ENCODE measurements around the gene SDK2.

The SDK2 gene

DNA sequence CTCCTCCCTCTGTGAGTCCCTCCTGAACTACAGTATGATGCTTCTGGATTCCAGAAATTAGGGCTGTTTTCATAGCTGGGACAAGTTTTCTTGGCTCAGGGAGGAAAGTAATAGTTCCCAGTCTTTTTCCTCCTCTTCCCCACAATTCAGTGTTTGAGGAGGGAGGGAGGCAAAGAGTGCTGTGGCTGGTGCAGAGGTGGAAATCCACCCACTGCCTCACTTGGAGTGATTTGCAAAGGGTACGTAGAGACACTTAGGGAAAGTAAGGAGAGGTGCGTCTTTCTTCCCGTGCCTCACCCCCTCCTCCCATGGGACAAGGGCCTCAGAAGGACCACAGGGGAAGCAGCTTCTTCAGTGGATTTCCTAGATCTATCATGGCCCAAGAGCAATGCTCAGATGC lies 21.9 kb downstream of the SDK2 start:
- Histone ChIP-seq H3K36me3 (replicated peaks) (no peaks in the 10 kb centered on the region), H3K4me3 (no peak overlapping the region), H3K4me1 (no peaks in the 10 kb centered on the region), H3K27me3 (ENCODE audit: low read depth) (no peaks in the 10 kb centered on the region), H3K9me3 (no peaks in the 10 kb centered on the region)
- in situ Hi-C loops (cut with MboI; ENCODE audit: low sequenced_read_pairs), result no loop called here
- no peak for DNase-seq (ENCODE audit: low spot score in 2 of 2)

DNA sequence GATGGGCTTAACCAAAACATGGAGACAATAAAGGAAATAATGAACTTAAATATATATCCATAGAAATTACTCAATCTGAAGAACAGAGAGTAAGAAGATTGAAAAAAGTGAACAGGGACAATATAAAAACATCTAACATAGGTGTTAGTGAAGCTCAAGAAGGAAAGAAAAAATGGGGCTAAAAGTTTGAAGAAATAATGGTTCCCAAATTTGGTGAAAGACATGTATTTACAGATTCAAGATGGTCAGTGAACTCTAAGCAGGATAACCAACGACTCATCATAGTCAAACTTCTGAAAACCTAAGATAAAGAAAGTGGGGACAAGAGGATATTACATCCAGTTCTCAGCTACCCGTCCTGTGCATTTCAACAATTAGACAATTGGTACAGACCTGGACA lies 22.6 kb downstream of the SDK2 start:
- no peaks in the 10 kb centered on the region for H3K27me3 ChIP-seq (ENCODE audit: low read depth)
- H3K4me3 ChIP-seq, result no peak overlapping the region
- in situ Hi-C loops (cut with MboI; ENCODE audit: low sequenced_read_pairs), result no loop called here
- no peaks in the 10 kb centered on the region for H3K36me3 ChIP-seq (replicated peaks)
- no peaks in the 10 kb centered on the region for H3K4me1 ChIP-seq
- no peaks in the 10 kb centered on the region for H3K9me3 ChIP-seq
- no peak for DNase-seq (ENCODE audit: low spot score in 2 of 2)

DNA sequence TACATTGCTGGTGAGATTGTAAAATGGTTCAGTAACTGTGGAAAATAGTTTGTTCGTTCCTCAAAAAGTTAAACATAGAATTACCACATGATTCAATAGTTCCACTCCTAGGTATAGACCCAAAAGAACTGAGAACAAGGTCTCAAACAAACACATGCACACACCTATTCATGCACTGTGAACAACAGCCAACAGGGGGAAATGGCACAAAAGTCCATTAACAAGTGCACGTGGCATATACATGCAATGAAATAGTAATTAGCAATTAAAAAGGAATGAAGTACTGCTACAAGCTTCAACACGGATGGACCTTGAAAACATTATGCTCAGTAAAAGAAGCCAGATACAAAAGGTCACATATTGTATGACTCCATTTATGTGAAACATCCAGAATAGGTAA lies 23.8 kb downstream of the SDK2 start:
- Histone ChIP-seq H3K4me1 (no peaks in the 10 kb centered on the region), H3K9me3 (no peaks in the 10 kb centered on the region), H3K4me3 (no peak overlapping the region), H3K27me3 (ENCODE audit: low read depth) (no peaks in the 10 kb centered on the region), H3K36me3 (replicated peaks) (no peaks in the 10 kb centered on the region)
- in situ Hi-C loops (cut with MboI; ENCODE audit: low sequenced_read_pairs), result no loop called here
- no peak for DNase-seq (ENCODE audit: low spot score in 2 of 2)

DNA sequence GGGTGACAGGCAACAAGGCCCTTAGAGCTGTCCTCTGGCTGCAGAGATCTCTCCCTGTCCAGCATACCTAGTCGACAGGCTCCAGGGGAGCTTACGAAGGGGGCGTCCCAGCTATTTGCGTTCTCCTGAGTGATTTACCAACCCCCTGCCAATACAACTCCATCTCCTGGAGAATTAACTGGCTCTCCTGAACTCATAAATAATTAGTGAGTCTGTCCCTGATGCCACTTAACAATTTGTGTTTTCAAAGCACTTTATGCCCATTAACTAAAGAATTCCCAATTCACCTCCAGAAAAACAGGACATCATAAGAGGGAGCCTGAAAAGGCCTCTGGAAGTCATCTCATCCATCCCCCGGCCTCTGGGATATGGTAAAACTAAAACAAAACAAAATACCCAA lies 26.7 kb downstream of the SDK2 start:
- no peak for DNase-seq (ENCODE audit: low spot score in 2 of 2)
- Histone ChIP-seq H3K4me1 (no peaks in the 10 kb centered on the region), H3K27me3 (ENCODE audit: low read depth) (no peaks in the 10 kb centered on the region), H3K4me3 (no peak overlapping the region), H3K36me3 (replicated peaks) (no peaks in the 10 kb centered on the region), H3K9me3 (no peaks in the 10 kb centered on the region)
- in situ Hi-C loops (cut with MboI; ENCODE audit: low sequenced_read_pairs), result no loop called here

DNA sequence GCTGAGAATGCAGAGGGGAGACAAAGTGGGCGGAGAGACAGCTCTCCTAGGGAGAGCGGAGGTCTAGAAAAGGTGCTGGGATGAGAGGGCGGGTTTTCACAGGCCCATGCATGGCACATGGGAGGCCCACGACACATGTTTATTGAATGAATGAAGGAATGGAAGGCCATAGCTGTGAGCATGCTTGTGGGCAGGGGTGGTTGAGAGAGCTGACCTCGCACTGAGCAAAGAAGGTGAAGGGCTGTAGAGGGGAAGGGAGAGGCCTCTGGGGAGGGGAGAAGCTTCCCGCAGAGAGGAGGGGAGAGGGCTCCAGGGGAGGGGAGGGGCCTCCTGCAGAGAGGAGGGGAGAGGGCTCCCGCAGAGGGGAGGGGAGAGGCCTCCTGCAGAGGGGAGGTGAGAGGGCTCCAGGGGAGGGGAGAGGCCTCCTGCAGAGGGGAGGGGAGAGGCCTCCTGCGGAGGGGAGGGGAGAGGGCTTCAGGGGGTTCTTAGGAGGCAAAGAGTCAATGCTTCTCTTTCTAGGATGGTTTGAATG lies 27.3 kb downstream of the SDK2 start:
- no peaks in the 10 kb centered on the region for H3K27me3 ChIP-seq (ENCODE audit: low read depth)
- in situ Hi-C loops (cut with MboI; ENCODE audit: low sequenced_read_pairs), result no loop called here
- no peaks in the 10 kb centered on the region for H3K9me3 ChIP-seq
- H3K4me1 ChIP-seq, result no peaks in the 10 kb centered on the region
- no peaks in the 10 kb centered on the region for H3K36me3 ChIP-seq (replicated peaks)
- DNase-seq (ENCODE audit: low spot score in 2 of 2), result no peak
- no peak overlapping the region for H3K4me3 ChIP-seq

DNA sequence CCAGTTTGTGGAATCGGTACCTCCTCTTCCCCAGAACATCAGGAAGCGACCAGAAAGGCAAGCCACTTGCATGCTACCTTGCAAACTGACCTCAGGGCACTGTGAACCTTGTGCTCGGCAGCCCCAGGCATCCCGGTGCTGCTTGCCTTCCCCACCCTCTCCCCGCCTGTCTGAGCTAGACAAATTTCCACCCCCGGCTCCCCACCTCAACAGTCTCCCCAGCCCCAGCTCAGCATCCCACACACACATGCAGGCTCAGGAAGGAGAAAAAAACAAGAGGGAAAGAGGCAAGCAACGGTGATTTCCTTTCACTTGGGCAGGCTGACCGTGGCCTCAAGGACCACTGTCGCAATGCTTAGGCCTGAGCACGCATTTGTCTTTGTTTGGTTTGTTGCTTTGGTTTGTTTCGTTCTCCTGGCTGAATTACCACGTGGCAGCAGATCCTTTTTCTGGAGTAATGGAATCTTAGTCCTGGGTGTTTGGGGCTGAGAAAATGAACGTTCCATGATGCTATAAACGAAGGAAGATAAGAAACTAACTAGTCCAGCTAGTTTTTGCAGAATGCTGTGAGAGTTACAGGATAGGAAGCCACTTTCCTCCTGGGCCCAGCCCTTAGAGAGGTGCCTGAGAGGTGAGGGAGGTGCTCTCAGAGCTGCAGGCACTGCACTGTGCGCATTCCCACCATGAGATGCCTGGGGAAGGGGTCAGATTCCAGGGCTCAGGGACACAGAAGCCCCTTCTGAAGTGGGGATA lies 27.9 kb downstream of the SDK2 start:
- Histone ChIP-seq H3K4me1 (no peaks in the 10 kb centered on the region), H3K36me3 (replicated peaks) (no peaks in the 10 kb centered on the region), H3K4me3 (no peak overlapping the region), H3K27me3 (ENCODE audit: low read depth) (no peaks in the 10 kb centered on the region), H3K9me3 (no peaks in the 10 kb centered on the region)
- DNase-seq (ENCODE audit: low spot score in 2 of 2), result no peak
- in situ Hi-C loops (cut with MboI; ENCODE audit: low sequenced_read_pairs), result no loop called here

DNA sequence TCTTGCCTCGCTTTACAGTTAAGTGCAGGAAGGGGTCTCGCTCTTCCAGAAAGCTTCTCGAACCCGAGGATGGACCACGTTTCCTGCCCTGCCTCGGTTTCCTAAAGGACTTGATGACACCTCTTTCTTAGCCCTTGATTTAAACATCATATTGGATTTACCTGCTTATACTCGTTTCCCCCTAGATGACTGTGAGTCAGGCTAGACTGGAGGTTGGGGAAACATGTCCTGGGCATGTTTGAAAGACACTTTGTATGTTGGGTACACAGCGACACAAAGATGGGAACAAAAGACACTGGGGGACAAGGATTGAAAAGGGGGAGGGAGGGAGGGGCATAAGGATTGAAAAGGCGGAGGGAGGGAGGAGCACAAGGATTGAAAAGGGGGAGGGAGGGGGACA lies 30.0 kb downstream of the SDK2 start:
- no peaks in the 10 kb centered on the region for H3K36me3 ChIP-seq (replicated peaks)
- H3K4me3 ChIP-seq, result no peak overlapping the region
- H3K4me1 ChIP-seq, result no peaks in the 10 kb centered on the region
- in situ Hi-C loops (cut with MboI; ENCODE audit: low sequenced_read_pairs), result no loop called here
- no peaks in the 10 kb centered on the region for H3K9me3 ChIP-seq
- H3K27me3 ChIP-seq (ENCODE audit: low read depth), result 0 out of 2 replicates have a peak, but pooled peaks cover 3% of the 10 kb centered on the region
- no peak for DNase-seq (ENCODE audit: low spot score in 2 of 2)

DNA sequence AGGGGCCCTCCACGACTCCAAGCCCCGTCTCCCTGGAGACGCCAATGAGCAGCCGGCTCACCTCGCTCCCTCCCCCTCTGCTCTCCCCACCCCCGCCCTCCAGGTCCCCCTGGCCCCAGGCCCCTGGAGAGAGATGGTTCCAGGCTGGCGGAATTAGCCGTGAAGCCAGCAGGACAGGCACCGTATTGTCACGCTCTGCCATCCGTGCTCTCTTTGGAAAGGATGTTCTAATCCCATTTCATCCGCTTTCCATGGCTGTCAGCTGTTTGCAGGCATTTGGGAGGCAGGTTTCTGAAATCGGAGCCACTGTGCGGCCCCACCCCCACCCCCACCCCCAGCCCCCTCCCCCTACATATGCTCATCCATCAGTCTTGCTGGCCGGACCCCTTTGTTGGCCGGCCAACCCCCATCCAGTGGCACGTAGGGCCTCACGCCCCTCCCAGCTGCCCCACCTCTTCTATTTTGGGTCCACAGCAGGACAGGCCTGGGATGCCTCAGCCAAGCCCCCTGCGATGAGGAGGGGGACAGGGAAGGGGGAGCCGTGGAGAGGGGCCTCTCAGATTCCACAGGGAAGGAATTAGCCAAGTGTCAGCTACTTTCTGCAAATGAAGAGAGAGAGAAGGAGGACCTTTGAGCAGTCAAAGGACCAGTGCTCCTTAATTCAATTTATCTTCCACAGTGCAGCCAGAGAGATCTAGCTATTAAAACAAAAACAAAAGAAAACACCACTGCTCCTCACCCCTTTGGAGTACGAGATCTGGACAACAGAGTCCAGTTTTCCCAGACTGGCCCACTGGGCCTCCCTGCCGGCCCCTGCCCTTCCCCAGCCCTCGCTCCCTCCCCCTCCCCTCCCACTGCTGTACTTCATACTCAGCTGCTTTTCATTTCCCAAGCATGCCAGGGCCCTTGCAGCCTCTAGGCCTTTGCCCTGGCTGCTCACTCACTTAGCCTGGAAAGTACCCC lies 30.7 kb downstream of the SDK2 start:
- 0 out of 2 replicates have a peak, but pooled peaks cover 3% of the 10 kb centered on the region for H3K27me3 ChIP-seq (ENCODE audit: low read depth)
- H3K4me1 ChIP-seq, result no peaks in the 10 kb centered on the region
- no peaks in the 10 kb centered on the region for H3K36me3 ChIP-seq (replicated peaks)
- H3K4me3 ChIP-seq, result no peak overlapping the region
- DNase-seq (ENCODE audit: low spot score in 2 of 2), result no peak
- in situ Hi-C loops (cut with MboI; ENCODE audit: low sequenced_read_pairs), result no loop called here
- no peaks in the 10 kb centered on the region for H3K9me3 ChIP-seq

DNA sequence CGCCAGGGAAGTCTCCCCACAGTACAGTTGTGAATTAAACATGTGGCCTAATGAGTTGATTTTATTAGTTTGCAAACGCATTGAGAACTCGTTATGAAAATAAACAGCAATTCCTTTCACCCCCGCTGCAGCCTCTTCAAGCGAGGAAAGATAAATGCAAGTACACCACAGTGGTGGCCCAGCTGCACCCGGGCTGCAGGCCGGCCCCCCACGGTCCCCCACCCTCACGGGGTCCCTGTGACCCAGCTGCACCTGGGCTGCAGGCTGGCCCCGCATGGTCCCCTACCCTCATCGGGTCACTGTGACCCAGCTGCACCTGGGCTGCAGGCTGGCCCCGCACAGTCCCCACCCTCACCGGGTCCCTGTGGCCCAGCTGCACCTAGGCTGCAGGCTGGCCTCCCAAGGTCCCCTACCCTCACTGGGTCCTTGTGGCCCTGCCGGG lies 32.2 kb downstream of the SDK2 start:
- in situ Hi-C loops (cut with MboI; ENCODE audit: low sequenced_read_pairs), result no loop called here
- no peak for DNase-seq (ENCODE audit: low spot score in 2 of 2)
- no peak overlapping the region for H3K4me3 ChIP-seq
- H3K36me3 ChIP-seq (replicated peaks), result no peaks in the 10 kb centered on the region
- H3K27me3 ChIP-seq (ENCODE audit: low read depth), result 0 out of 2 replicates have a peak, but pooled peaks cover 3% of the 10 kb centered on the region
- no peaks in the 10 kb centered on the region for H3K4me1 ChIP-seq
- H3K9me3 ChIP-seq, result no peaks in the 10 kb centered on the region

DNA sequence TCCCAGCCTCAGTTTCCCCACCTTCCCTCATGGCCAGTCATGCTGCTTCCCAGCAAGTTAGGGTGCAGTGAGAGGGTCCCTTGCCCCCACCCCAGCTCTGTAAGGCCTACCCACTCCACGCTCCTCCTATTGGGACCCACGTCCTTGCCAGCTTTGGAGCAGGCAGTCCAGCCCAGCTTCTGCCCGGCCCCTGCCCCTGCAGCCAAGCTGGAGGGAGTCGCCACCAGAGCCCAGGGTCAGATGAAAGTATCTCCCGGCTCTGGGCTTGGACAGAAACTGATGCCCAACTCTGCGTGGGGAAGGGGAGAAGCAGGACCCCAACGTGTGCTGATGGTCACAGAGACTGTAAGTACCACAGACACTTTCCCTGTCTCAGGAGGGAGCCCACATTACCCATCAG lies 32.6 kb downstream of the SDK2 start:
- no peak for DNase-seq (ENCODE audit: low spot score in 2 of 2)
- Histone ChIP-seq H3K9me3 (no peaks in the 10 kb centered on the region), H3K4me1 (no peaks in the 10 kb centered on the region), H3K36me3 (replicated peaks) (no peaks in the 10 kb centered on the region), H3K27me3 (ENCODE audit: low read depth) (0 out of 2 replicates have a peak, but pooled peaks cover 3% of the 10 kb centered on the region), H3K4me3 (no peak overlapping the region)
- in situ Hi-C loops (cut with MboI; ENCODE audit: low sequenced_read_pairs), result no loop called here

DNA sequence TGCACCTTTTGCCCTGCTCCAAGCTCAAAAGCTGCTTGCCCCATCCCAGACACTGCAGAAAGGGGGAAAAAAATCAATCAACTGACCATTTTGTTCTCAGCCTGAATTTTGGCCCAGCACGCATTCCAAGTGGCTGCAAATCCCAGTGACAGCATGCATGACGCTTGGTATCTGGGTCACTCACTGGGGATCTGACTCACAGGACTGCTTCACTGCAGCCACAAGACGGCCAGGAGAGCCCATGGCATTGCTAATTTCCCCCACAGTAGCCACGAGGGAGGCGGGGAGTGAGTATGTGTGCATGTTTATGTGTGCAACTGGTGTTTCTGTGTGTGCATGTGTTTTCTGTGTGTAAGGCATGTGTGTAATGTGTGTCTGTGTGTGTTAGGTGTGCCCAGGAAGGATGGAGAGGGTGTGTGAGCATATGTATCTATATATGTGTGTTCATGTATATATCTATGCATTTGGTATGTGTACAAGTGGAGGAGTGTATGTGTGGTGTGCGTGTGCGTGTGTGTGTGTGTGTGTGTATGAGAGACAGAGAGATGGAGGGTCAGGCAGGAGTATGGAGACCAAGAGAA lies 33.8 kb downstream of the SDK2 start:
- H3K4me3 ChIP-seq, result no peak overlapping the region
- no peak for DNase-seq (ENCODE audit: low spot score in 2 of 2)
- no peaks in the 10 kb centered on the region for H3K9me3 ChIP-seq
- 0 out of 2 replicates have a peak, but pooled peaks cover 3% of the 10 kb centered on the region for H3K27me3 ChIP-seq (ENCODE audit: low read depth)
- H3K36me3 ChIP-seq (replicated peaks), result no peaks in the 10 kb centered on the region
- H3K4me1 ChIP-seq, result no peaks in the 10 kb centered on the region
- in situ Hi-C loops (cut with MboI; ENCODE audit: low sequenced_read_pairs), result no loop called here

DNA sequence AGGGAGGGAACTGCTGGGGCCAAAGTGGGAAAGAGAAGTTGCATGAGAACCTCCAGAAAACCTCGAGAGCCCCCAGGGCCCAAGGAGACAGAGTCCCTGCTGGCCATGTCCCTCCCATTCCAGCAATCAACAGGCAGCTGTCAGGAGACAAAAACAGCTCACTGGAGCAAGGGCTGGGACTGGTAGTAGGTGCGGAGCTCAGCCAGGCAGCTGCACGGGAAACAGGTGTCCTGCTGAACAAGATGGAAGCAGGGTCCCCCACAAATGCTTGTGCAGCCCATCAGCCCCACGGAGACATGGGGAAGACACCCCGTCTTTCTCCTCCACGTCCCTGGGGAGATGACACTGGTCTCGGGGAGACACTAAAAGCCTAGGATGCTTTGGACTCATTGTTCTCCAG lies 34.5 kb downstream of the SDK2 start:
- H3K36me3 ChIP-seq (replicated peaks), result no peaks in the 10 kb centered on the region
- H3K9me3 ChIP-seq, result no peaks in the 10 kb centered on the region
- no peaks in the 10 kb centered on the region for H3K4me1 ChIP-seq
- H3K27me3 ChIP-seq (ENCODE audit: low read depth), result 0 out of 2 replicates have a peak, but pooled peaks cover 3% of the 10 kb centered on the region
- no peak overlapping the region for H3K4me3 ChIP-seq
- in situ Hi-C loops (cut with MboI; ENCODE audit: low sequenced_read_pairs), result no loop called here
- no peak for DNase-seq (ENCODE audit: low spot score in 2 of 2)

DNA sequence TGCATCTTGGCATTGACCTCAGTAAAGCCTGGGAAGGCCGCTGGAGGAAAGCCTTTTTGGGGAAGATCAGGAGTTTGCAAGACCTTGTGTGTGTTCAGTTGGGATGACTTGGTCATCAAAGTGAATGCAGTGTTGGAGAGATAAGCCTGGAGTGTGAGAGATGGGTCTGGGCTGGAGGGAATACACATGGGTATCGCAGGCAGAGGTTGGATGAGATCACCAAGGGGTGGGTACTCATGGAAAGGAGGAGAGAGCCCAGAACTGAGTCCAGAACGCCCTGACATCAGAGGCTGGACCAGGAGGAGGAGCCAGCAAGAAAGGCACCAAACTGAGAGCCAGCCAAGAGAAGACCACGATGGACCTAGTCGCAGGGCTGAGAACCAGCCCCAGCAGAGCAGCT lies 35.2 kb downstream of the SDK2 start:
- in situ Hi-C loops (cut with MboI; ENCODE audit: low sequenced_read_pairs), result no loop called here
- Histone ChIP-seq H3K27me3 (ENCODE audit: low read depth) (0 out of 2 replicates have a peak, but pooled peaks cover 3% of the 10 kb centered on the region), H3K36me3 (replicated peaks) (no peaks in the 10 kb centered on the region)

More for the DNA sequence above, 35.2 kb downstream of the SDK2 start:
- no peaks in the 10 kb centered on the region for H3K9me3 ChIP-seq
- no peaks in the 10 kb centered on the region for H3K4me1 ChIP-seq
- DNase-seq (ENCODE audit: low spot score in 2 of 2), result no peak
- H3K4me3 ChIP-seq, result no peak overlapping the region

All from HAP-1 (cell line).